ENCODE results near the gene NUP93.
"Not testable (repeated sequence)": the region's sequence is repeated elsewhere in the genome, so short reads cannot be mapped to it uniquely, and the experiment has no call there.

NUP93 gene

GRCh38 chr16:56709443-56710040 is 20.4 kb upstream of the NUP93 start:
- no peak for DNase-seq

GRCh38 chr16:56710181-56710737 is 19.7 kb upstream of the NUP93 start:
- no peak for DNase-seq

DNA sequence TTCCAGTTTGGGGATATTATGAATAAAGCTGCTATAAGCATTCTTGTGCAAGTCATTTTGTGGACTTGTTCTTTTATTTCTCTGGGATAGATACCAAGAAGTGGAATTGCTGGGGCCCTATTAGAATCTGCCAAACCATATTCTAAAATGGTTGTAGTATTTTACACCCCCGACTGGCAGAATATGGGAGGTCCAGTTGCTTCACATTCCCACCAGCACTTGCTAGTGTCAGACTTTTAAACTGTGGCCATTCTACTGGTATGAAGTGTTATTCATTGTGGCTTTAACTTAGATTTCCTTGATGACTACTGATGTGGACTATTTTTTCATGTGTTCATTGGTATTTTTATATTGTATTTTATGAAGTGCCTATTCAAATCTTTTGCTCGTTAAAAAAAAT is 18.1 kb upstream of the NUP93 start:
- DNase-seq: no peak

DNA sequence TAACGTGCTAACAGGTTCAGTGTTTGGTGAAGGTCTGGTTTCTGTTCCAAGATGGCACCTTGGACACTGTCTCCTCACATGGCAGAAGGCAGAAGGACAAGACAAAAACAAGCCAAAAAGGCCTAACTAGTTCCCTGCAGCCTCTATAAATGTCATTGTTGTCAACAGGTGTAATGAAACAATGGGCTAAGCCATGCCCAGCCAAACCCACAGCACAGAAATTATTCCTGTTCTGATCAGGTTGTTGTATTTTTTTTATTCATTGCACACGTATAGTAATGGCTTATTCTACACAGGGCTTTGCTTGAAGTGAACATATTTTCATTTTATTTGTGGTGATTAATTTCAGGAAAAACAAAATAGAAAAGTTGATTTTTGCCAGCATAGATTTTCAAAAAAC is 16.1 kb upstream of the NUP93 start:
- DNase-seq: no peak

DNA sequence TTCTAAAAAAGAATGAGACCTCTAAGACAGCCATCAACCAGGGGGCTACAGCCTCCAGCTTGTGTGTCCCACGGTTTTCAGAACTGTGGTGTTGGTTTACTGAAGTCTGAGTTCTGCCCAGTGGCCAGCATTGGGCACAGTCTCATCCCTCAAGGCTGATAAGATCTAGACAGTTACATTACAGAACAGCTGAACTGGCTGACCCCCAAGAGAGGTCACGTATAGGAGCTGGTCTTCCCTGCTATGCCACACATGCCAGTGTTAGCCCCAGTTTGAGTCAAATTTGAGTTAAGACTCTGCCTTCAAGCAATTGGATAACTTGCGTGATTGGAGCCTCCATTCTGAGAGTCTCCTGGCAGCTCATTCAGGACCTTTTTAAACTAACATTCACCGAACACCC is 14.8 kb upstream of the NUP93 start:
- no peak for DNase-seq

DNA sequence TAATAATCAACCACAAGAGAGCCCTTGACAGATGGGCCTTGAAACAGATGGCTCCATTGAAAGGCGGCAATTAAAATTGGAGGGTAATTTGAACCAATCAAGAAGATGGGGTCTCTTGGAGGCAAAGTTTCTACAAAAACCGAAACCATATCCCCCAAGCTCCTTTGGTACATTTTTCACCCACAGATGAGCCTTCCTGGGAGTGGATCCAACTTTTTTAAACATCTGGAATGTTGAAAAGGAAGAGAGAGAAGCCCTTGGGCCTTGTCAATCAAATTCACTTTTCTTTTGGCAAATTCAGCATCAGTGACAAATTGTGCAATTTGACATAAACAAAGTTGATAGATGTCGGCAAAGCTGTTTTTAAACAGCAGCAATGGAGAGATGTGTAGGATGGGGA is 13.2 kb upstream of the NUP93 start:
- no peak for DNase-seq

DNA sequence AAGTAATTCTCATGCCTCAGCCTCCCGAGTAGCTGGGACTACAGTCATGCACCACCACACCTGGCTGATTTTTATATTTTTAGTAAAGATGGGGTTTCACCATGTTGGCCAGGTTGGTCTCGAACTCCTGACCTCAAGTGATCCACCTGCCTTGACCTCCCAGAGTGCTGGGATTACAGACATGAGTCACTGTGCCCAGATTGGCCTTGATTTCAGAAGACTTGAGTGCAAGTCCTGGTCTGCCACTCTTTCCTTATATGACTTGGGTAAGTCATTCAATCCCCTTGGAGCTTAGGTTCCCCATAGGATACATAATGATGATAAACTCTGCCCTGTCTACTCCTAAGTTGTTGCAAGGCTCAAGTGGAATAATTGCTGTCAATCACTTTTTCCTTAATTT is 12.4 kb upstream of the NUP93 start:
- not testable (repeated sequence) for DNase-seq

DNA sequence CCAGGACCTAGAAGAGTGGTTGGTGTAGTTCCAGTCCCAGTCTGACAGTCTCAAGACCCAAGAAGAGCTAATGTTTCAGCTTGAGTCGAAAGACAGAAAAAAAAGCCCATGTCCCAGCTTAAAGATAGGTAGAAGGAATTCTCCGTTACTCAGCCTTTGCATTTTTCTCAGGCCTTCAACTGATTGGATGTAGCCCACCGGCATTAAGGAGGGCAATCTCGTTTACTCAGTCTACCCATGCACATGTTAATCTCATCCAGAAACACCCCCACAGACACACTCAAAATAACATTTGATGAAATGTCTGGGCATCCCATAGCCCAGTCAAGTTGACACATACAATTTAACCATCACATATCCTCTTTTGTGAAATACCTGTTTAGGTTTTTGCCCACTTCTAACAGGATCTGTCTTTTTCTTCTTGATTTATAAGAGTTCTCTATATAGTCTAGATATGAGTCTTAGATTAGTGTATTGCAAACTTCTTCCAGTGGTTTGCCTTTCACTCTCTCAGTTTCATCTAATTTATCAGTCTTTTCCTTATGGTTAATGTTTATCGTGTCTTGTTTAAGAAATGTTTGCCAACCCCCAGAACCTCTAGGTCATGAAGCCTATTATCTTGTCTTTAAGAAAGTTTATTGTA is 7.6 kb upstream of the NUP93 start:
- no peak for DNase-seq

DNA sequence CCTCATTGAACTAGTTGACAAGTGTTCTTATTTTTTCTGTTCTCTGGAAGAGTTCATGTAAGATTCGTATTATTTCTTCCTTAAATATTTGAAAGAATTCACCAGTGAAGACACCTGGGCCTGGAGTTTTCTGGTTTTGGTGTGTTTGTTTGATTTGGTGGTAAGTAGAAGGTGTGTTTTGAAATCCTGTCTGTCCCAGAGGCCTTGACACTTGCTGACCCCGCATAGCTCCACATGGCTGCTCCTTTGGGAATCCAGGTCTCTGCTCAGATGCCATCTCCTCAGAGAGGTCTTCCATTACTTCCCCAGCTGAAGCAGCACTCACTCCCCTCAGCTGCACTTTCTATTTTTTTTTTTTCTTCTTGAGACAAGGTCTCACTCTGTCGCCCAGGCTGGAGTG is 5.7 kb upstream of the NUP93 start:
- no peak for DNase-seq

GRCh38 chr16:56726283-56726682 is 3.6 kb upstream of the NUP93 start:
- no peak for DNase-seq

DNA sequence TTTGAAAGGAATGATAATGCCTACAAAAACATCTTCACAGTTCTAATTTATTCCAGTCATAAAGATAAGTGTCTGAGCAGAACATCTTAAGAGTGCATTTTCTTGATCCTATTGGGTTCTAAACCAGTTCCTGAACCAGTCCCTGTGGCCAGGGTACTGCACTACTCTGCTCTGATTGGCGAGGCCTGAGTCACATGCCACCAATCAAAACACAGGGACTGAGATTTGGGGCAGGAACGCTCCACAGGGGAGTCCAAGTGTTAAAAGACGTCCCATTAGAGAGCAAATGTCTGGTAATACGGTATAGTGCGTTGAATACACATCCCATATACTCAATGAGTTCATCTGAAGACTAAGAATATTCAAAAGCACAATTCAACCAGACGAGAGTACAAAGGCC is 3.0 kb upstream of the NUP93 start:
- DNase-seq: no peak

GRCh38 chr16:56728027-56728426 is 1.9 kb upstream of the NUP93 start:
- no peak for DNase-seq

DNA sequence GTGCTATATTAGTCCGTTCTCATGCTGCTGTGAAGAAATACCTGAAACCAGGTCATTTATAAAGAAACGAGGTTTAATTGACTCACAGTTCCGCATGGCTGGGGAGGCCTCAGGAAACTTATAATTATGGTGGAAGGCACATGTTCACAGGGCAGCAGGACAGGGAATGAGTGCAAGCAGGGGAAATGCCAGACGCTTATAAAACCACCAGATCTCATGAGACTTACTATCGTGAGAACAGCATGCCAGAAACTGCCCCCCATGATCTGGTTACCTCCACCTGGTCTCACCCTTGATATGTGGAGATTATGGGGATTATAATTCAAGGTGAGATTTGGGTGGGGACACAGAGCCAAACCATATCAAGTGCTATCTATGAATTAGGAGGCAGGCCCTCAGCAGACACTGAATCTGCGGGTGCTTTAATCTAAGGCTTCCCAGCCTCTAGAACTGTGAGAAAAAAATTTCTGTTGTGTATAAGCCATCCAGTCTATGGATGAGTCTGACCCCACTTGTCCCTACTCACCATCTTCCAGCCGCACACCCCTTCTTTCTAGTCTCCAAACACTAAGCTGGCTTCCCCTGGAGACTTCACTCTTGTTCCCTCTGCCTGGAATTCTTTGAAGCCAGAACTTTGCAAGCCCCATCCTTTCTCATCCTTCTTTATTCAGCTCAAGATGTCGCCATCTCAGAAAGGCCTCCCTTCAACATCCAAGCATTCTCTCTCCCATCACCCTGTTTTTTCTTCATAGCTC is 772 bp upstream of the NUP93 start:
- no peak for DNase-seq

- no peak for DNase-seq
Observed at GRCh38 chr16:56732366-56732765, 2.4 kb downstream of the NUP93 start.

- no peak for DNase-seq
Observed at GRCh38 chr16:56732832-56733231, 2.9 kb downstream of the NUP93 start.

DNA sequence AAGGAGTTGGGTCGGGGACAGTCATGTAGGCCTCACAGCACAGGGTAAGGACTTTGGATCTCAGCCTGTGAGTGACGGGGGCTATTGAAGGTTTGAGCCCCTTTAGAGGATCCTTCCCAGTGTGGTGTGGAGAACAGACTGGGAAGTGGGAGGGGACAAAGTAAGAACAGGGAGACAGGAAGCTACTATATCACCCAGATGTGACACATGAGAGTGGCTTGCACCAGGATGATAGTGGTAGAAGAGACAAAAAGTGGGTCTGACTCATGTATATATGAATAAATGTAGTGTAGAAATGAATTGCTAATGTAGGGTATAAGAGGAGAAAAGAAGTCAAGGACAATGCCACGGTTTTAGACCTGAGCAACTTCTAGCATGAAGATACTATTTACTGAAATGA is 4.5 kb downstream of the NUP93 start:
- DNase-seq: no peak

DNA sequence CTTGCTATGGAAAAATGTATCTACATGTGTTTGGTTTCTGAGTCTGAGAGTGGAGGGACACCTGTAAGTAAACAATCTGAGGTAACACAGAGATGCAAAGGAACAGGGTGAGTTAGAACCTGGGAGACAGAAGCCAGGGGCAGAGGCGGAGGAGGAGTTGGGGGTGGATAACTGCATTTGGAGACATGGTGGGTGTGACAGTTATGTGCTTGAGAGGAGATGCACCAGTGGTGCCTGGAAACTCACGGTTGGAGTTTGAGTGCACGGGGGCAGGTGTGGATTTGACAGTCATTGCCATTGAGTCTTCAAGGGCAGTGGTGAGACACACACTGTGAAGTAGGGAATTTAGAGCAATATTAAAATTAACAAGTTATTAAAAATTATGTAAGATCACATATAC is 6.5 kb downstream of the NUP93 start:
- no peak for DNase-seq

- no peak for DNase-seq
Observed at GRCh38 chr16:56737539-56737938, 7.6 kb downstream of the NUP93 start.

GRCh38 chr16:56738221-56738620 is 8.3 kb downstream of the NUP93 start:
- DNase-seq: no peak

- not testable (repeated sequence) for DNase-seq
Observed at GRCh38 chr16:56739378-56739777, 9.4 kb downstream of the NUP93 start.

DNA sequence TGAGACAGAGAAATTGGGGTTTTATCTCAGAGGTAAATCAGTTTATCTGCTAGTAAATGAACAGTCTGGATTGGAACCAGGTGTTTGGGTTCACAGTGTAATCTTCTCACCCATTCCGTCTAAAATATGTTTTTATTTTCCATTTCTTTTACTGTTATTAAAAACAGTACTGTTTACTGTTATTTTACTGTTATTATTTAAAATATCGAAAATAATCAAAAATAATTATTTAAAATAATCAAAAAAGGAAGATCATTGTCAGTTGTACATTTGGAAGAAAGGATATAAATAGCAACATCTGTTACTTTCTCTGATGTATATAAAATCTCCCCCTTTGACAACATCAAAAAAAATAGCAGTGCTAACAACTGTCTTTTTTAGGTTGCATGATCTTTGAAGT is 11.5 kb downstream of the NUP93 start:
- DNase-seq: no peak

- DNase-seq: no peak
Observed at GRCh38 chr16:56742030-56742984, 12.4 kb downstream of the NUP93 start.

- no peak for DNase-seq
Observed at GRCh38 chr16:56743840-56744239, 13.9 kb downstream of the NUP93 start.
